Esophagus muscularis mucosa (tissue), 3 donors: ENCODE results near the gene SLC16A2.

Experiments
- POLR2A ChIP-seq: fragments of 450-650 bp; IDR thresholded peaks from one replicate; pipeline ENCODE4 v1.6.1; 2017; ENCODE audit warnings: antibody characterized with exemption, moderate library complexity, mild to moderate bottlenecking, low read depth
- TF ChIP-seq, protein P1 (sequence below), 3 experiments: fragments of 200-600 bp in 2 of 3; fragments of 450-650 bp in 1 of 3; sonication (generic) in 2 of 3; IDR thresholded peaks; one replicate each; pipeline ENCODE4 v1.5.1; 2017 to 2019; ENCODE audit warnings: antibody characterized with exemption in 3 of 3, mild to moderate bottlenecking in 2 of 3, moderate library complexity in 1 of 3

DNA sequence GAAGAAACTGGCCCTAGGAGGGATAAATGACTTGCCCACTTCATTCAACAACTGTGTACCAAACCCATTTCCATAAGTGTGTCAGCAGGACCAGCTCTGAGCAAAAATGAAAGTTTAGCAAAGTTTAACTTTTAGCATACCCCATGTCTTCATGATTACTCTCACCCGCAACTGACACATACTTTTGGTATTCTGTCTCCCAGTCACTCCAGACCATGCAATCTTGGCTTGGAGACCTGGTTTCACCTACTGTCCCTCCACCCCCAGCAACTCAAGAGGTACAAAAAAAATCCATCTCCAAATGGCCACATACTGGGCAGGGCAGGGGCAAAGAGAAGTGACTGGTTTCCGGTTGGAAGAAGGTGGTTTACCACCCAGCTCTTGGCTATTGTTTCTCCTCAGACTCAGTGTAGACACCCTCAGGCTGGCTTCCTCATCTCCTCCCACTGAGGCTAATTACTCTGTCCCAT lies 113.3 kb downstream of the SLC16A2 start:
- TF ChIP-seq, protein P1, sequence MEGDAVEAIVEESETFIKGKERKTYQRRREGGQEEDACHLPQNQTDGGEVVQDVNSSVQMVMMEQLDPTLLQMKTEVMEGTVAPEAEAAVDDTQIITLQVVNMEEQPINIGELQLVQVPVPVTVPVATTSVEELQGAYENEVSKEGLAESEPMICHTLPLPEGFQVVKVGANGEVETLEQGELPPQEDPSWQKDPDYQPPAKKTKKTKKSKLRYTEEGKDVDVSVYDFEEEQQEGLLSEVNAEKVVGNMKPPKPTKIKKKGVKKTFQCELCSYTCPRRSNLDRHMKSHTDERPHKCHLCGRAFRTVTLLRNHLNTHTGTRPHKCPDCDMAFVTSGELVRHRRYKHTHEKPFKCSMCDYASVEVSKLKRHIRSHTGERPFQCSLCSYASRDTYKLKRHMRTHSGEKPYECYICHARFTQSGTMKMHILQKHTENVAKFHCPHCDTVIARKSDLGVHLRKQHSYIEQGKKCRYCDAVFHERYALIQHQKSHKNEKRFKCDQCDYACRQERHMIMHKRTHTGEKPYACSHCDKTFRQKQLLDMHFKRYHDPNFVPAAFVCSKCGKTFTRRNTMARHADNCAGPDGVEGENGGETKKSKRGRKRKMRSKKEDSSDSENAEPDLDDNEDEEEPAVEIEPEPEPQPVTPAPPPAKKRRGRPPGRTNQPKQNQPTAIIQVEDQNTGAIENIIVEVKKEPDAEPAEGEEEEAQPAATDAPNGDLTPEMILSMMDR (IDR thresholded peaks at IDR 0.05), result no peak
- no peak for TF ChIP-seq POLR2A
